ENCODE measurements around the gene SECISBP2.
"Not testable (repeated sequence)": the region's sequence is repeated elsewhere in the genome, so short reads cannot be mapped to it uniquely, and the experiment has no call there.

Gene SECISBP2

GRCh38 chr9:89309166-89309565 lies 9.1 kb upstream of the SECISBP2 start:
- DNase-seq (ENCODE audit: low read depth in 3 of 3, low spot score in 1 of 3), result no peak

DNA sequence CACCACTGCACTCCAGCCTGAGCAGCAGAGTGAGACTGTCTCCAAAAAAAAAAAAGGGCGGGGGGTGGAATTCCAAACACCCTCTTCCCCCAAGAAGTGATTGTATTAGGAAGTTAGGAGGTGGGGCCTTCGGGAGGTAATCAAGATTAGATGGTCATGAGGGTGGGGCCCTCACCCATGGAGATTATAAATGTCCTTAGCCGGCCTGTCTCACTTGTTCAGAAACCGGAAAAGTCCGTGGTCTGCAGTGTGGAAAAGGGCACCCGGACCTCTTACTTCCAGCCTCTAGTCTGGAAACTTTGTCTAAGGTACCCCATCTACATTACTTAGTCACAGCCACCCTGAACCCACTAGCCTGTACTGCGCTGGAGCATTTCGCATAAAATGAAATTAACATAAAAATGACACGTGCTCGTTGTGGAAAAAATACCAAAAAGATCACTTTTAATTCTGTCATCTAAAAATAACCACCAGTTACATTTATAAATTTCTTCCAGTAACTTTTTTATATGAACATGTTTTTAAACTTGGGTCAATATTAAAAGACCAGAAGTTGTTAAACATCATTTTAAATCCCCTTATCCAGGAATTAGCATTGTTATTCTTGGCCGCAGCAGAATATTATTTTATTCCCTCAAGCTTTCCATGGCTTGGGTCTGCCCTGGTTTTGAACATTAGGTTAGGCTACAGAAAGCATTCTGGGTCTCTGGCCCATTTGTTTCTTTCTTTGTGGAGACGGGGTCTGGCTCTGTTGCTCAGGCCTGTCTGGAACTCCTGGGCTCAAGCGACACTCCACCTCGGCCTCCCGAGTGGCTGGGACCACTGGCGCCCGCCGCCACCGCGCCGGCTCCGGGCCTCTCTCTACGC lies 8.5 kb upstream of the SECISBP2 start:
- DNase-seq (ENCODE audit: low read depth in 3 of 3, low spot score in 1 of 3), result no peak

GRCh38 chr9:89310475-89311345 lies 7.6 kb upstream of the SECISBP2 start, which contains the start of gene CKS2:
CKS2 (plus strand) TSS chr9:89311195; CDS start chr9:89311293, 98 bp downstream.
- peak; percentile 98 to 100 (median 100) for DNase-seq (ENCODE audit: low read depth in 3 of 3, low spot score in 1 of 3)

- DNase-seq (ENCODE audit: low read depth in 3 of 3, low spot score in 1 of 3), result no peak
Measured at GRCh38 chr9:89311346-89312221, 6.7 kb upstream of the SECISBP2 start.

- DNase-seq (ENCODE audit: low read depth in 3 of 3, low spot score in 1 of 3), result no peak
Measured at GRCh38 chr9:89312222-89312571, 6.1 kb upstream of the SECISBP2 start.

DNA sequence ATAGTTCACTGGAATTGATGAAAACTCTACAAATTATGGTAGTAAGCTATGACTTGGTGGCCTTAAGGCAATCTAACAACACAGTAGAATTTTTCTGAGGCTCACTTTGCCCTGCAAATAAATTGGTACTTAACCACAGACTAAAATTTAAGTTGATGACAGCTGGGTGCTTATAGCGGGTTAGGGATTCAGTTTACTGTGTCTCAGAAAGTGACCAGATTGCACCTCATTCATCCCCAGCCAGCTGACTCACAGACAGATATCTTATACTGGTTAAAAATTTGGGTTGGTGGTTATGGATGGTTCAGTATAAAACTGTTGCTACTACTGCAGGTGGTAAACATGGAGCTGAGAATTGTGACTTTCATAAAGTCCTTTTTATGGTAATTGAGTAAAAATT lies 4.5 kb upstream of the SECISBP2 start:
- no peak for DNase-seq (ENCODE audit: low read depth in 3 of 3, low spot score in 1 of 3)

DNA sequence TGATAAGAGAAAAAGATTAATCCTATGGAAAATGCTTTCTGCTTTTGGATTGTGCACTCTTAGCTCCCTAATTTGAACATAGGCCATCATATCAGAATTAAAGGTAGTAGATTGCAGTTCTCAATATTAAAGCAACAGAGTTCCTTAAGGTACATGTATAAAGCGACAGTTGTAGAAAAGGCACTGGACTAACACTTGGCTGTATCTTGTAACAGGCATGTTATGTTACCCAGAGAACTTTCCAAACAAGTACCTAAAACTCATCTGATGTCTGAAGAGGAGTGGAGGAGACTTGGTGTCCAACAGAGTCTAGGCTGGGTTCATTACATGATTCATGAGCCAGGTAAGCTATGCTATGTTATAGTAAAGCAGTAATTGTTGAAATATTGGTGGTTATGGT lies 3.3 kb upstream of the SECISBP2 start:
- DNase-seq (ENCODE audit: low read depth in 3 of 3, low spot score in 1 of 3), result no peak

DNA sequence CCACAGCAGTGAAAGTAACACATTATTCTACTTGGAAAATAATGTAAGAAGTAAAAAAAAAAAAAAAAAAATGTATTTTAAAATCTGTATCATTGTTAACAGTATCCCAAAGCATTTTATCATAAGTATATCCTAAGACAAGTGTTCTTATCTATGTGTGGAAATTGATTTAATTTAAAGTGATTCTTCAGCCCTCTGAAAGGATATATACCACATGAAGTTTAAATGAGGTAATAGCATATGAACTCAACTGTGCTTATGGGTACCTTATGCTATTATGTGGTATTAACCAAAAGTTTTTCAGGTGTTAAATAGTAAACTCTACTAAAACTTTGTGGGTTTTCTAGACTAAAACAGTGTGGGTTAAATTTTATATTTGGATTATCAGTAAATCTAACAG lies 2.8 kb upstream of the SECISBP2 start:
- DNase-seq (ENCODE audit: low read depth in 3 of 3, low spot score in 1 of 3), result no peak

DNA sequence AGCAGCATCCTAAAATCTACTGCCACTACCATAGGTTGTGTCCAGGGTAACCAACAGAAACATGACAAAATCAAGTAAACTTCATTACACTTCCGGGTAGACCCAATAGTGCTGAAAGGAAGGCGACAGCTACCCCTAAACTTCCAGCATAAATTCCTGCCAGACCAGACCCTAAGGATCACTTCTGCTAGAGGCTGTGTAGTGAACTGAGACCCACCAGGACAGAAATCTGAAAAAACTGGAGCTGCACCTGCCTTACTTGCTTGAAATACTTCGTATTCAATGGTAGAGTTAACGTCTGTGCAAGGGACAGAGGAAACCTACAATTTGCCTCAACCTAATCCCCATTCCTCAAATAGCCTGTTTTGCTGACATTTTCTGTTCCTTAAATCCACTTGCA lies 1.0 kb upstream of the SECISBP2 start:
- no peak for DNase-seq (ENCODE audit: low read depth in 3 of 3, low spot score in 1 of 3)

DNA sequence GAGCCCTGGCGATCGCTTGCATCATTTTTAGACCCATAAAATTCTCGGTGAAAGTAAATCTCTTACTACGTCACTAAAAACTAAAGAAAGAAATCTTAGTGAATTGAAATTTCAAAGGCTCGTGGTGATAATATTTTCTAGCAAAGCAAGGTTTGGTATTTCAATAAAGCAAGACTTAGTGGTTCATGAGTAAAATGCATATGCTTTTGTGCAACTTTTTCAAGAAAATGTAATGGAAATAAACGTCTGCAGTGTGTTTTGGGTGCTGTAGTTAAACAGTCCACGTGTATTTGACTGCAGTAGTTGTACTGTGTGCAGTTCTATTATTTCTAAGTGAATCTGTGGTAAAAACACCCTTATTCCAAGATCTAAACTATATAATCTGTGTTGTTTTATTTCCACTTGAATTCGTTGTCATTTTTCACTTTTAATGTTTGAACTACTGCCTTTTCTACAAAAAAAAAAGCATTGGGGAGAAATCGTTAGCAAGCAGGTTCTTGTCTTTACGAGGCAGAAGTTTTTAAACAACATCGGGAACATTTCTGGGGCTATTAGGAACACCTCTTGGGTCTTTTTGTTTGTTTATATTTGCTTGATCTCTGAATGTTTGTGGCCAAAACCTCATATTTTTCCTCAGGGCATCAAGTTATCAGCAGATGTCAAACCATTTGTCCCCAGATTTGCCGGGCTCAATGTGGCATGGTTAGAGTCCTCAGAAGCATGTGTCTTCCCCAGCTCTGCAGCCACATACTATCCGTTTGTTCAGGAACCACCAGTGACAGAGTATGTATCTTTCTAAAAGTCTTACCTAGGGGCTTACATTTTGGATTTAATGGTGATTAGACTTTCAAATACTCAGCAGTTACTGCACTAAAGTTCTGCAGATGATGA lies 960 bp downstream of the SECISBP2 start:
- no peak for DNase-seq (ENCODE audit: low read depth in 3 of 3, low spot score in 1 of 3)

DNA sequence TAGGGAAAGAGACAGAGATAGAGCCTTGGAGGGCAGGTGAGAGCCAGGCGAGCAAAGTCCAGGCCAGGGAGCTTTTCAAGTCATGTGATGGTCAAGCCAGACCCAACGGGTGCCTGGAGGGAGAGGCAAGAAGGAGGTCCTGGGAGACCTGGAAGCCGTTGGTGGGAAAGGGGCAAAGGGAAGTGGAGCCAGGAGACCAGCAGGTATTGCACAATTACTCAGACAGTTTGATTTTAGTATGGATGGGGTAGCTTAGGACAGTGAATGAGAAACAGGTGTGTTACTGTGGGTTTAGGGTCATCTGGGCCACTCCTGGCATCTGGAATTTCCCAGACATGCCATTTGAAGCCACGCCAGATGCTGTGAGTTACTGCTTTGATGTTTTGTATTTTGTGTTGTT lies 5.1 kb downstream of the SECISBP2 start:
- no peak for DNase-seq (ENCODE audit: low read depth in 3 of 3, low spot score in 1 of 3)

DNA sequence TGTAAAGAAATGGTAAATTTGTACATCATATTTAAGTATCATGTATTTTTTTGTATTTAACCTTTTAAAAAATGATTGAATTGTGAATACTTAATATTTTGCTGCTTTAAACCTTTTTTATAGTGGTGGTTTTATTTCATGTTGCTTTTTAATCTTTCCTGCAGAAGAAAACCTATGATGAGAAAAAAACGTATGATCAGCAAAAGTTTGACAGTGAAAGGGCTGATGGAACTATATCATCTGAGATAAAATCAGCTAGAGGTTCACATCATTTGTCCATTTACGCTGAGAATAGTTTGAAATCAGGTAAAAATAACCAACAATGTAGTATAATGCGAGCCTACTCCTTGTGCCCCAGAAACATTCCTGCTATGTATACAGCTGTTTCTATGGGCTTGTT lies 7.4 kb downstream of the SECISBP2 start:
- no peak for DNase-seq (ENCODE audit: low read depth in 3 of 3, low spot score in 1 of 3)

- no peak for DNase-seq (ENCODE audit: low read depth in 3 of 3, low spot score in 1 of 3)
Measured at GRCh38 chr9:89328064-89328463, 9.8 kb downstream of the SECISBP2 start.

GRCh38 chr9:89329917-89330316 lies 11.6 kb downstream of the SECISBP2 start:
- DNase-seq (ENCODE audit: low read depth in 3 of 3, low spot score in 1 of 3), result no peak

GRCh38 chr9:89330513-89330912 lies 12.2 kb downstream of the SECISBP2 start:
- DNase-seq (ENCODE audit: low read depth in 3 of 3, low spot score in 1 of 3), result no peak

GRCh38 chr9:89339807-89340206 lies 21.5 kb downstream of the SECISBP2 start:
- DNase-seq (ENCODE audit: low read depth in 3 of 3, low spot score in 1 of 3), result no peak

GRCh38 chr9:89340332-89340731 lies 22.0 kb downstream of the SECISBP2 start:
- DNase-seq (ENCODE audit: low read depth in 3 of 3, low spot score in 1 of 3), result no peak

DNA sequence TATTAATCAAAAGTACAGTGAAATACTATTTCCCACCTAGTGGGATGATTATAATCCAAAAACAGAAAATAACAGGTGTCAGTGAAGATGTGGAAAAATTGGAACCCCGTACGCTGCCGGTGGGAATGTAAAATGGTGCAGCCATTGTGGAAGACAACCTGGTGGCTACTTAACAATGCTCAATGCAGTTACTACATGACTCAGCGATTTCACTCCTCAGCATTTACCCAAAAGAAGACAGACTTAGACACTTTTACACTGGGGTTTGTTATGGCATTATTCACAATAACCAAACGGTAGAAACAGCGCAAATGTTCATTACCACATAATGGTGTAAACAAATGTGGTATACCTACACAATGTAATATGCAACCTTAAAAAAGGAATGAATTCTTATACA lies 23.9 kb downstream of the SECISBP2 start:
- DNase-seq (ENCODE audit: low read depth in 3 of 3, low spot score in 1 of 3), result no peak

DNA sequence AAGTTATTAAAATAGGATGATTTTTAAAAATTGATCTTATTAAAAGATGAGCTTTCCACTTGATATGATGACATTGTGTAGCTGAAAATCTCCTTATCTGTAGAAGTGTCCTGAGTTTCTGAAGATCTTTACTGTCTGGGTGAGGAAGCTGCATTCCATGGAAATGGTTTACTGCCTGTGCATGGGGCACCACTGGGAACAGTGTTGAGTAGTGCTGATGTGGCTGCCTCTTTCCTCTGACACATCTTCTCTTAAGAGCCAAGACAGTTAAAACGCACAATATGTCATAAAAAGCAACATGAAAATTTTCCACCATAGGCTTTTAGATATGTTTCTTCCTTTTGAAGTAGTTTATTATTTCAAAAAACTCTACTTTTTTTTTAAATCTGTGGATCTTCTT lies 24.6 kb downstream of the SECISBP2 start:
- no peak for DNase-seq (ENCODE audit: low read depth in 3 of 3, low spot score in 1 of 3)

DNA sequence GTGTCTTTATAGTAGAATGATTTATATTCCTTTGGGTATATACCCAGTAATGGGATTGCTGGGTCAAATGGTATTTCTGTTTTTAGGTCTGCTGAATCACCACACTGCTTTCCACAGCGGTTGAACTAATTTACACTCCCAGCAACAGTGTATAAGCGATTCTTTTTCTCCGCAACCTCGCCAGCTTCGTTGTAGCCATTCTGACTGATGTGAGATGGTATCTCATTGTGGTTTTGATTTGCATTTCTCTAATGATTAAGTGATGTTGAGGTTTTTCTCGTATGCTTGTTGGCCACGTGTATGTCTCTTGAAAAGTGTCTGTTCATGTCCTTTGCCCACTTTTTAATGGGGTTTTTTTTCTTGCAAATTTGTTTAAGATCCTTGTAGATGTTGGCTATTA lies 25.5 kb downstream of the SECISBP2 start:
- DNase-seq (ENCODE audit: low read depth in 3 of 3, low spot score in 1 of 3), result not testable (repeated sequence)
